Spleen (tissue), 11 donors: ENCODE results near the gene FAM3C. TPM values are rescaled to one million over a fixed set of nuclear protein-coding genes. Genes with fewer than 3 reads are reported as not detected.

Experiments
- DNase-seq: peaks from one replicate; pipeline ENCODE4 v3.0.0-alpha.2; 2020
- H3K27ac ChIP-seq, 8 donors: fragments of 200-600 bp; sonication (generic) in 7 of 8; 1 replicate in 4 of 8; 2 replicates in 4 of 8; pipeline versions ENCODE4 v1.5.0 to v1.8.0; 2016 to 2021; ENCODE audit warnings: inconsistent platforms in 4 of 8, mild to moderate bottlenecking in 4 of 8, moderate library complexity in 1 of 8
- H3K27me3 ChIP-seq, 7 donors: fragments of 200-600 bp; sonication (generic) in 6 of 7; replicated peaks in 1 of 7; 1 replicate in 4 of 7; 2 replicates in 3 of 7; pipeline versions ENCODE4 v1.5.0 to v1.8.0; 2016 to 2021; ENCODE audit warnings: inconsistent platforms in 3 of 7, mild to moderate bottlenecking in 1 of 7
- H3K36me3 ChIP-seq, 6 donors: fragments of 200-600 bp; sonication (generic) in 5 of 6; 1 replicate in 4 of 6; 2 replicates in 2 of 6; pipeline versions ENCODE4 v1.5.0 to v1.8.0; 2016 to 2021; ENCODE audit warnings: inconsistent platforms in 2 of 6
- H3K4me1 ChIP-seq, 6 donors: fragments of 200-600 bp; sonication (generic) in 5 of 6; 1 replicate in 3 of 6; 2 replicates in 3 of 6; pipeline versions ENCODE4 v1.5.0 to v1.8.0; 2016 to 2021; ENCODE audit warnings: inconsistent platforms in 3 of 6
- H3K4me3 ChIP-seq, 8 donors: fragments of 200-600 bp; sonication (generic) in 7 of 8; 1 replicate in 4 of 8; 2 replicates in 4 of 8; pipeline versions ENCODE4 v1.5.0 to v1.8.0; 2016 to 2021; ENCODE audit warnings: inconsistent platforms in 4 of 8, mild to moderate bottlenecking in 4 of 8, moderate library complexity in 2 of 8
- H3K9me3 ChIP-seq, 8 donors: fragments of 200-600 bp; sonication (generic) in 7 of 8; 1 replicate in 4 of 8; 2 replicates in 4 of 8; pipeline versions ENCODE4 v1.5.0 to v1.8.0; 2016 to 2021; ENCODE audit warnings: inconsistent platforms in 4 of 8
- CTCF ChIP-seq, 11 experiments: fragments of 200-600 bp in 7 of 11; fragments of 450-650 bp in 4 of 11; sonication (generic) in 4 of 11; IDR thresholded peaks in 8 of 11; conservative IDR thresholded peaks in 3 of 11; 1 replicate in 7 of 11; 2 replicates in 4 of 11; pipeline versions ENCODE4 v1.4.0 to v1.8.0; 2016 to 2021; ENCODE audit warnings: antibody characterized with exemption in 11 of 11, inconsistent platforms in 4 of 11, mild to moderate bottlenecking in 1 of 11
- POLR2A ChIP-seq, 3 donors: fragments of 450-650 bp; IDR thresholded peaks; one replicate each; pipeline ENCODE4 v1.5.1; 2017; ENCODE audit warnings: antibody characterized with exemption in 3 of 3, mild to moderate bottlenecking in 1 of 3
- POLR2AphosphoS5 ChIP-seq, 3 donors: sonication (generic); formaldehyde crosslinking; IDR thresholded peaks; one replicate each; pipeline ENCODE4 v1.5.1; 2017; ENCODE audit warnings: antibody characterized with exemption in 3 of 3
- WGBS, 5 donors: extraction: QIAGEN DNeasy Blood & Tissue Kit in 3 of 5; methylation state at CpG; one replicate each; pipeline versions ENCODE4 v1.1.5 to v1.1.7; 2013 to 2018; 5-methylcytosine and 5-hydroxymethylcytosine counted together
- intact Hi-C: fragments of 100-400 bp; cut with DNase I; formaldehyde crosslinking; loops from one replicate; pipeline ENCODE4 v1.15.0; 2023; ENCODE audit warnings: low total_unique reads
- polyA plus RNA-seq, 3 donors: library from polyadenylated mRNA; stranded (reverse); fragments of 200-250 nt; gene quantifications; one replicate each; pipeline ENCODE4 v1.2.1, GENCODE V29; 2013
- total RNA-seq, 7 donors: library from RNA; depleted of rRNA in 3 of 7; stranded (reverse); fragments of >200 nt in 3 of 7; fragmentation: NEBNext Ultra II Directional in 4 of 7; extraction: Animal tissue kit (Norgen Biotek cat#: 25700) in 4 of 7; gene quantifications; one replicate each; pipeline versions ENCODE4 v1.1.0 to v1.2.1, GENCODE V29; 2016 to 2021
- donor health status: healthy with polysubstance abuse.
- donor health status: DM: no; HTN: no; CAD: no; lungs with moderate emphysema.
- donor health status: DM: no; HTN: no; CAD: no.
- donor health status: Bipolar disorder and iron deficiency.
- donor health status: healthy.
- donor health status: DM: no; HTN: no; CAD: no.
- donor health status: DM: yes; HTN: yes; CAD: no.

Gene FAM3C
- total and polyA plus RNA-seq, 10 donors: 35.4 to 69.2 (median 54.1) TPM

- DNase-seq: peak; percentile 91
- peaks cover 20 to 58% (median 42%) of the 10 kb centered on the region in 6 donors for H3K4me1 ChIP-seq
- peak overlapping the region; percentile 60 to 96 (median 87) for H3K4me3 ChIP-seq
- peaks cover 0 to 4% (median 0%) of the 10 kb centered on the region in 8 donors for H3K9me3 ChIP-seq
- WGBS, 5 donors: 1 to 5% (median 2%) methylated on average over 7 to 30 of the region's 30 CpGs
- intact Hi-C loops: no loop called here
- no peaks in the 10 kb centered on the region for H3K27me3 ChIP-seq
- H3K27ac ChIP-seq: peak overlapping the region; percentile 86 to 94 (median 93)
- TF ChIP-seq CTCF (IDR thresholded peaks at IDR 0.05 in 8 of 11, conservative IDR thresholded peaks at IDR 0.05 in 3 of 11): no peak
- TF ChIP-seq POLR2AphosphoS5 (IDR thresholded peaks at IDR 0.05): no peak
- no peak for TF ChIP-seq POLR2A (IDR thresholded peaks at IDR 0.05)
- H3K36me3 ChIP-seq: peaks cover 0 to 10% (median 0%) of the 10 kb centered on the region in 6 donors
Observed at GRCh38 chr7:121395494-121395960, 581 bp downstream of the FAM3C start.

- TF ChIP-seq POLR2AphosphoS5 (IDR thresholded peaks at IDR 0.05): no peak
- TF ChIP-seq POLR2A (IDR thresholded peaks at IDR 0.05): no peak
- TF ChIP-seq CTCF (IDR thresholded peaks at IDR 0.05 in 8 of 11, conservative IDR thresholded peaks at IDR 0.05 in 3 of 11): no peak
- Histone ChIP-seq H3K36me3 (peaks cover 0 to 10% (median 0%) of the 10 kb centered on the region in 6 donors), H3K9me3 (peaks cover 0 to 4% (median 0%) of the 10 kb centered on the region in 8 donors), H3K4me3 (peak overlapping the region in 6 of 8 donors; percentile 60 to 96 (median 87)), H3K4me1 (peaks cover 26 to 66% (median 50%) of the 10 kb centered on the region in 6 donors), H3K27me3 (no peaks in the 10 kb centered on the region), H3K27ac (peak overlapping the region in 7 of 8 donors; percentile 23 to 94 (median 93))
- 55 to 73% (median 69%) methylated on average over 7 of the region's 7 CpGs for WGBS, 5 donors
- intact Hi-C loops: no loop called here
- DNase-seq: no peak
Observed at GRCh38 chr7:121394709-121395140, 1.4 kb downstream of the FAM3C start.

GRCh38 chr7:121393005-121393366, 3.1 kb downstream of the FAM3C start:
- WGBS, 5 donors: 93 to 98% (median 96%) methylated on average over 7 of the region's 7 CpGs
- H3K27ac ChIP-seq: no peak overlapping the region
- no peaks in the 10 kb centered on the region for H3K27me3 ChIP-seq
- no peak overlapping the region for H3K4me3 ChIP-seq
- H3K9me3 ChIP-seq: peaks cover 0 to 4% (median 0%) of the 10 kb centered on the region in 8 donors
- peaks cover 0 to 10% (median 0%) of the 10 kb centered on the region in 6 donors for H3K36me3 ChIP-seq
- H3K4me1 ChIP-seq: peaks cover 35 to 83% (median 65%) of the 10 kb centered on the region in 6 donors
- intact Hi-C loops: no loop called here
- no peak for DNase-seq
- TF ChIP-seq POLR2A (IDR thresholded peaks at IDR 0.05) (no peak), CTCF (IDR thresholded peaks at IDR 0.05 in 8 of 11, conservative IDR thresholded peaks at IDR 0.05 in 3 of 11) (no peak), POLR2AphosphoS5 (IDR thresholded peaks at IDR 0.05) (no peak)

GRCh38 chr7:121392277-121393004, 3.7 kb downstream of the FAM3C start:
- intact Hi-C loops: no loop called here

More at GRCh38 chr7:121392277-121393004, 3.7 kb downstream of the FAM3C start:
- Histone ChIP-seq H3K27ac (no peak overlapping the region), H3K9me3 (peaks cover 0 to 4% (median 0%) of the 10 kb centered on the region in 8 donors), H3K36me3 (peaks cover 0 to 10% (median 0%) of the 10 kb centered on the region in 6 donors), H3K4me3 (no peak overlapping the region), H3K4me1 (peaks cover 35 to 88% (median 69%) of the 10 kb centered on the region in 6 donors), H3K27me3 (no peaks in the 10 kb centered on the region)
- TF ChIP-seq POLR2A (IDR thresholded peaks at IDR 0.05): no peak
- no peak for TF ChIP-seq POLR2AphosphoS5 (IDR thresholded peaks at IDR 0.05)
- no peak for TF ChIP-seq CTCF (IDR thresholded peaks at IDR 0.05 in 8 of 11, conservative IDR thresholded peaks at IDR 0.05 in 3 of 11)
- 88 to 96% (median 93%) methylated on average over 10 of the region's 10 CpGs for WGBS, 5 donors
- no peak for DNase-seq
